Stimulated activated CD4-positive, alpha-beta T cell treated with anti-CD3 and anti-CD28 coated beads, Interleukin-1b, Interleukin-23, amount 100 ng/mL, for 48 hours (primary cell): ENCODE measurements around the gene TRIM63.

Source experiments
- DNase-seq: peaks from one replicate; pipeline ENCODE4 v3.0.0-alpha.2; 2020

The TRIM63 gene

GRCh38 chr1:26084091-26084561 lies 16.7 kb upstream of the TRIM63 start:
- DNase-seq: no peak

- DNase-seq: no peak
Measured at GRCh38 chr1:26083208-26083607, 15.8 kb upstream of the TRIM63 start.

GRCh38 chr1:26082020-26082350 lies 14.6 kb upstream of the TRIM63 start:
- no peak for DNase-seq

GRCh38 chr1:26081267-26082019 lies 14.0 kb upstream of the TRIM63 start:
- no peak for DNase-seq

GRCh38 chr1:26079960-26080814 lies 12.8 kb upstream of the TRIM63 start:
- no peak for DNase-seq

GRCh38 chr1:26079178-26079563 lies 11.7 kb upstream of the TRIM63 start:
- no peak for DNase-seq

GRCh38 chr1:26078286-26079177 lies 11.1 kb upstream of the TRIM63 start:
- no peak for DNase-seq

- DNase-seq: no peak
Measured at GRCh38 chr1:26077524-26077923, 10.1 kb upstream of the TRIM63 start.

GRCh38 chr1:26075421-26076144 lies 8.2 kb upstream of the TRIM63 start:
- DNase-seq: no peak

GRCh38 chr1:26072305-26072704 lies 4.9 kb upstream of the TRIM63 start:
- no peak for DNase-seq

- no peak for DNase-seq
Measured at GRCh38 chr1:26070963-26071342, 3.5 kb upstream of the TRIM63 start.

GRCh38 chr1:26070296-26070962 lies 3.0 kb upstream of the TRIM63 start:
- no peak for DNase-seq

GRCh38 chr1:26069941-26070295 lies 2.5 kb upstream of the TRIM63 start:
- no peak for DNase-seq

GRCh38 chr1:26066857-26067256 lies 573 bp downstream of the TRIM63 start:
- DNase-seq: no peak

- DNase-seq: no peak
Measured at GRCh38 chr1:26066160-26066559, 1.3 kb downstream of the TRIM63 start.

GRCh38 chr1:26064553-26064952 lies 2.9 kb downstream of the TRIM63 start:
- no peak for DNase-seq

- no peak for DNase-seq
Measured at GRCh38 chr1:26060832-26061574, 6.4 kb downstream of the TRIM63 start.

GRCh38 chr1:26059906-26060305 lies 7.5 kb downstream of the TRIM63 start:
- DNase-seq: no peak

- DNase-seq: no peak
Measured at GRCh38 chr1:26058052-26058595, 9.3 kb downstream of the TRIM63 start.

GRCh38 chr1:26057189-26057588 lies 10.2 kb downstream of the TRIM63 start:
- DNase-seq: no peak

- no peak for DNase-seq
Measured at GRCh38 chr1:26055041-26055440, 12.4 kb downstream of the TRIM63 start.
